GM12878 (cell line): ENCODE results near the gene RPL12.

Source experiments
- CTCF ChIP-seq, 3 experiments: IDR thresholded peaks in 2 of 3; conservative IDR thresholded peaks in 1 of 3; 2 replicates each; pipeline ENCODE4 v1.5.1; 2011; ENCODE audit warnings: low read depth in 3 of 3, low read length in 3 of 3, mild to moderate bottlenecking in 3 of 3, control low read depth in 2 of 3, moderate library complexity in 2 of 3, inconsistent platforms in 1 of 3, mixed read lengths in 1 of 3; ENCODE audit not compliant: control insufficient read depth in 2 of 3, insufficient read depth in 1 of 3; ENCODE audit errors: extremely low read depth in 1 of 3
- TF ChIP-seq, protein P1 (sequence below): IDR thresholded peaks from 2 replicates; pipeline ENCODE4 v1.6.1; 2012; ENCODE audit warnings: improper control_type of control experiment, low read depth, low read length; ENCODE audit not compliant: insufficient replicate concordance

- TF ChIP-seq, protein P1, sequence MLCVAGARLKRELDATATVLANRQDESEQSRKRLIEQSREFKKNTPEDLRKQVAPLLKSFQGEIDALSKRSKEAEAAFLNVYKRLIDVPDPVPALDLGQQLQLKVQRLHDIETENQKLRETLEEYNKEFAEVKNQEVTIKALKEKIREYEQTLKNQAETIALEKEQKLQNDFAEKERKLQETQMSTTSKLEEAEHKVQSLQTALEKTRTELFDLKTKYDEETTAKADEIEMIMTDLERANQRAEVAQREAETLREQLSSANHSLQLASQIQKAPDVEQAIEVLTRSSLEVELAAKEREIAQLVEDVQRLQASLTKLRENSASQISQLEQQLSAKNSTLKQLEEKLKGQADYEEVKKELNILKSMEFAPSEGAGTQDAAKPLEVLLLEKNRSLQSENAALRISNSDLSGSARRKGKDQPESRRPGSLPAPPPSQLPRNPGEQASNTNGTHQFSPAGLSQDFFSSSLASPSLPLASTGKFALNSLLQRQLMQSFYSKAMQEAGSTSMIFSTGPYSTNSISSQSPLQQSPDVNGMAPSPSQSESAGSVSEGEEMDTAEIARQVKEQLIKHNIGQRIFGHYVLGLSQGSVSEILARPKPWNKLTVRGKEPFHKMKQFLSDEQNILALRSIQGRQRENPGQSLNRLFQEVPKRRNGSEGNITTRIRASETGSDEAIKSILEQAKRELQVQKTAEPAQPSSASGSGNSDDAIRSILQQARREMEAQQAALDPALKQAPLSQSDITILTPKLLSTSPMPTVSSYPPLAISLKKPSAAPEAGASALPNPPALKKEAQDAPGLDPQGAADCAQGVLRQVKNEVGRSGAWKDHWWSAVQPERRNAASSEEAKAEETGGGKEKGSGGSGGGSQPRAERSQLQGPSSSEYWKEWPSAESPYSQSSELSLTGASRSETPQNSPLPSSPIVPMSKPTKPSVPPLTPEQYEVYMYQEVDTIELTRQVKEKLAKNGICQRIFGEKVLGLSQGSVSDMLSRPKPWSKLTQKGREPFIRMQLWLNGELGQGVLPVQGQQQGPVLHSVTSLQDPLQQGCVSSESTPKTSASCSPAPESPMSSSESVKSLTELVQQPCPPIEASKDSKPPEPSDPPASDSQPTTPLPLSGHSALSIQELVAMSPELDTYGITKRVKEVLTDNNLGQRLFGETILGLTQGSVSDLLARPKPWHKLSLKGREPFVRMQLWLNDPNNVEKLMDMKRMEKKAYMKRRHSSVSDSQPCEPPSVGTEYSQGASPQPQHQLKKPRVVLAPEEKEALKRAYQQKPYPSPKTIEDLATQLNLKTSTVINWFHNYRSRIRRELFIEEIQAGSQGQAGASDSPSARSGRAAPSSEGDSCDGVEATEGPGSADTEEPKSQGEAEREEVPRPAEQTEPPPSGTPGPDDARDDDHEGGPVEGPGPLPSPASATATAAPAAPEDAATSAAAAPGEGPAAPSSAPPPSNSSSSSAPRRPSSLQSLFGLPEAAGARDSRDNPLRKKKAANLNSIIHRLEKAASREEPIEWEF: no peak
- no peak for TF ChIP-seq CTCF (IDR thresholded peaks at IDR 0.05 in 2 of 3, conservative IDR thresholded peaks at IDR 0.05 in 1 of 3; ENCODE audit: control insufficient read depth in 2 of 3, extremely low read depth in 1 of 3, insufficient read depth in 1 of 3, low read depth in 3 of 3, low read length in 3 of 3)
Observed at GRCh38 chr9:127493592-127494303, 42.5 kb upstream of the RPL12 start.
